Peyer's patch (tissue), 4 donors: ENCODE measurements around the gene STIM2. TPM values are rescaled to one million over a fixed set of nuclear protein-coding genes. Genes with fewer than 3 reads are reported as not detected.
"Not testable (repeated sequence)": the region's sequence is repeated elsewhere in the genome, so short reads cannot be mapped to it uniquely, and the experiment has no call there.

Experiments used
- DNase-seq, 3 donors: peaks; one replicate each; pipeline ENCODE4 v3.0.0-alpha.2; 2017 to 2019
- H3K27ac ChIP-seq, 4 donors: fragments of 200-600 bp; sonication (generic); one replicate each; pipeline ENCODE4 v1.5.1; 2016 to 2019
- H3K27me3 ChIP-seq, 2 donors: fragments of 200-600 bp; sonication (generic); one replicate each; pipeline ENCODE4 v1.5.1; 2019
- H3K36me3 ChIP-seq, 3 donors: fragments of 200-600 bp; sonication (generic); one replicate each; pipeline ENCODE4 v1.5.1; 2016 to 2019
- H3K4me1 ChIP-seq, 4 donors: fragments of 200-600 bp; sonication (generic); one replicate each; pipeline ENCODE4 v1.5.1; 2016 to 2019
- H3K4me3 ChIP-seq, 4 donors: fragments of 200-600 bp; sonication (generic); 1 replicate in 3 of 4; 2 replicates in 1 of 4; pipeline ENCODE4 v1.5.1; 2016 to 2019; ENCODE audit warnings: mild to moderate bottlenecking in 1 of 4
- H3K9me3 ChIP-seq, 4 donors: fragments of 200-600 bp; sonication (generic); one replicate each; pipeline ENCODE4 v1.5.1; 2016 to 2019; ENCODE audit warnings: mild to moderate bottlenecking in 1 of 4
- CTCF ChIP-seq, 6 experiments: fragments of 450-650 bp in 4 of 6; fragments of 200-600 bp in 2 of 6; sonication (generic) in 1 of 6; IDR thresholded peaks; one replicate each; pipeline ENCODE4 v1.5.1; 2017 to 2019; ENCODE audit warnings: antibody characterized with exemption in 6 of 6, mild to moderate bottlenecking in 3 of 6, moderate library complexity in 1 of 6
- POLR2A ChIP-seq, 2 donors: fragments of 450-650 bp; IDR thresholded peaks; one replicate each; pipeline ENCODE4 v1.5.1; 2017; ENCODE audit warnings: antibody characterized with exemption in 2 of 2, mild to moderate bottlenecking in 2 of 2, moderate library complexity in 2 of 2
- total RNA-seq, 4 donors: library from RNA; depleted of rRNA; stranded (reverse); fragments of >200 nt; gene quantifications; one replicate each; pipeline ENCODE4 v1.1.0, GENCODE V29; 2016

STIM2 gene
- total RNA-seq, 4 donors from 2014 or later, result 35.7 to 82.5 (median 39.2) TPM

DNA sequence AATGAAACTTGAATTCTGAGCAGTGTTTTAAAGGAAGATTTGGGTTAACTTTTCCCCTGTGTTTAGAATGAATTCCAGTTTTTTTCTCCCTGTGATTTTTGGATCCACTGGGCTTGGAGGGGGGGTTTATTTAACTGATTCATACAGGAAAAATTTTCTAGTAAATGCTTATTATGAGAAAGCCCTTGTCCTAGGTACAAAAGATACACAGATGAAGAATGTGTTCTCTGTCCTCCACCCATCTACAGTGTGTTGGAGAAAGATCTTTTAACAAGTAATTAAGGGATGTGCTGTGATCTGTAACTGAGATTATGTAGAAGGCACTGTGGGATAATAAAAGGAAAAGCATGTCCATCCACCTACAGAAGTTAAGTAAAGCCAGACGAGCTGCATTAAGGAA lies 103.9 kb downstream of the STIM2 start:
- no peak overlapping the region for H3K4me3 ChIP-seq
- no peak overlapping the region for H3K27ac ChIP-seq
- H3K9me3 ChIP-seq, result no peaks in the 10 kb centered on the region
- H3K27me3 ChIP-seq, result no peaks in the 10 kb centered on the region
- H3K4me1 ChIP-seq, result no peaks in the 10 kb centered on the region
- TF ChIP-seq POLR2A (IDR thresholded peaks at IDR 0.05) (no peak), CTCF (IDR thresholded peaks at IDR 0.05) (no peak)
- H3K36me3 ChIP-seq, result no peaks in the 10 kb centered on the region
- DNase-seq, result no peak

DNA sequence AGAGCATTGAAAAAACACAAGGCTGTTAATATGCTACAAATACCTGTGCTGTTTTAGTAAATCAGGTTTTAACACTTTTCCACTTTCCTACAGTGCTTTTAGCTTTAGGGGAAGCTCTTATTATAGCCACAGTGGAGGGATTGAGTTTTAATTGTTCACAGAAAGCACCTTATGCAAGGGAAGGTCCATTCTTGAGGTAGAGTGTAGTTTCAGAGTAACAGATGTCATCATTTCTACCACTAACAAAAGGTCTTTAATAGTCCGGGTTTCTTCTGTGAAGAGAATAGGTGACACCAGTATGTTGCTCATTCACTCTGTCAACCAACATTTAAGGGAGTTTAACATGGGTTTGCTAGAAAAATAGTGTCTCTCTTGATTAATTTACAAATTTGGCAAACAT lies 104.4 kb downstream of the STIM2 start:
- Histone ChIP-seq H3K9me3 (no peaks in the 10 kb centered on the region), H3K36me3 (no peaks in the 10 kb centered on the region), H3K27me3 (no peaks in the 10 kb centered on the region), H3K4me3 (no peak overlapping the region), H3K4me1 (no peaks in the 10 kb centered on the region), H3K27ac (no peak overlapping the region)
- TF ChIP-seq CTCF (IDR thresholded peaks at IDR 0.05), result no peak
- TF ChIP-seq POLR2A (IDR thresholded peaks at IDR 0.05), result no peak
- no peak for DNase-seq

- DNase-seq, result peak in 1 of 3 donors; percentile 44
- not testable (repeated sequence) for H3K27ac ChIP-seq, H3K4me1 ChIP-seq, H3K4me3 ChIP-seq, H3K9me3 ChIP-seq, H3K36me3 ChIP-seq, H3K27me3 ChIP-seq
These were observed 115.0 kb downstream of the STIM2 start for GRCh38 chr4:26975464-26976181.

- H3K27me3 ChIP-seq, result no peaks in the 10 kb centered on the region
- H3K36me3 ChIP-seq, result no peaks in the 10 kb centered on the region
These were observed 117.9 kb downstream of the STIM2 start for GRCh38 chr4:26978387-26979053.

GRCh38 chr4:26984896-26985295 lies 124.3 kb downstream of the STIM2 start:
- TF ChIP-seq POLR2A (IDR thresholded peaks at IDR 0.05), result no peak
- no peak for TF ChIP-seq CTCF (IDR thresholded peaks at IDR 0.05)
- H3K4me3 ChIP-seq, result no peak overlapping the region
- peaks cover 0 to 3% (median 0%) of the 10 kb centered on the region in 4 donors for H3K4me1 ChIP-seq
- DNase-seq, result no peak
- H3K9me3 ChIP-seq, result no peaks in the 10 kb centered on the region
- no peaks in the 10 kb centered on the region for H3K36me3 ChIP-seq
- H3K27ac ChIP-seq, result no peak overlapping the region
- H3K27me3 ChIP-seq, result no peaks in the 10 kb centered on the region

More at GRCh38 chr4:26978387-26979053, 117.9 kb downstream of the STIM2 start:
- Histone ChIP-seq H3K4me3 (no peak overlapping the region), H3K27ac (no peak overlapping the region), H3K4me1 (no peaks in the 10 kb centered on the region), H3K9me3 (no peaks in the 10 kb centered on the region)
- no peak for DNase-seq
- TF ChIP-seq CTCF (IDR thresholded peaks at IDR 0.05), result no peak
- TF ChIP-seq POLR2A (IDR thresholded peaks at IDR 0.05), result no peak

- peak in 2 of 3 donors; percentile 28 to 54 for DNase-seq
- Histone ChIP-seq H3K36me3 (no peaks in the 10 kb centered on the region), H3K4me1 (peaks cover 0 to 3% (median 0%) of the 10 kb centered on the region in 4 donors), H3K27me3 (no peaks in the 10 kb centered on the region), H3K4me3 (no peak overlapping the region), H3K27ac (no peak overlapping the region), H3K9me3 (no peaks in the 10 kb centered on the region)
- no peak for TF ChIP-seq POLR2A (IDR thresholded peaks at IDR 0.05)
These were observed 125.2 kb downstream of the STIM2 start for GRCh38 chr4:26985873-26986272.
